SU-DHL-6 (cell line): ENCODE measurements around the gene LPAR5.

ENCODE experiments used
- H2AFZ ChIP-seq: fragments of 200-600 bp; sonication (generic); 2 replicates; pipeline ENCODE4 v1.6.1; 2014; ENCODE audit warnings: low read depth, mild to moderate bottlenecking, moderate library complexity, mixed read lengths, antibody characterized with exemption, low read length; ENCODE audit not compliant: severe bottlenecking
- H3F3A ChIP-seq: fragments of 200-600 bp; shearing (Covaris generic); 2 replicates; pipeline ENCODE4 v1.6.0; 2016; ENCODE audit warnings: antibody characterized with exemption, mild to moderate bottlenecking; ENCODE audit not compliant: insufficient read depth
- H3K27ac ChIP-seq: fragments of 200-600 bp; sonication (generic); 2 replicates; pipeline ENCODE4 v1.5.1; 2016; ENCODE audit warnings: low read depth, mild to moderate bottlenecking, low read length, moderate library complexity, mixed read lengths
- H3K27me3 ChIP-seq: fragments of 200-600 bp; sonication (generic), shearing (Covaris generic); 2 replicates; pipeline ENCODE4 v1.6.0; 2014; ENCODE audit warnings: mild to moderate bottlenecking, low read length
- H3K36me3 ChIP-seq: fragments of 200-600 bp; sonication (generic); 2 replicates; pipeline ENCODE4 v1.6.1; 2014; ENCODE audit warnings: mild to moderate bottlenecking, low read length, mixed read lengths
- H3K4me2 ChIP-seq: fragments of 300-600, 200-600 bp; shearing (Covaris generic), sonication (generic); 2 replicates; pipeline ENCODE4 v1.6.0; 2014; ENCODE audit warnings: low read length, low read depth, mild to moderate bottlenecking; ENCODE audit not compliant: poor library complexity, severe bottlenecking
- H3K4me3 ChIP-seq: fragments of 200-600 bp; sonication (generic); 2 replicates; pipeline ENCODE4 v1.5.1; 2014; ENCODE audit warnings: antibody characterized with exemption, low read length, mild to moderate bottlenecking, mixed read lengths; ENCODE audit not compliant: insufficient read depth, poor library complexity, severe bottlenecking
- H3K79me2 ChIP-seq: fragments of 200-600 bp; sonication (generic); 2 replicates; pipeline ENCODE4 v1.6.1; 2014; ENCODE audit warnings: mild to moderate bottlenecking, low read length, moderate library complexity; ENCODE audit not compliant: insufficient read depth
- H3K9ac ChIP-seq: fragments of 200-600 bp; sonication (generic); 2 replicates; pipeline ENCODE4 v1.7.0; 2014; ENCODE audit warnings: mild to moderate bottlenecking, low read length
- H3K9me2 ChIP-seq: fragments of 200-600 bp; sonication (generic); replicated peaks from 2 replicates; pipeline ENCODE4 v1.6.1; 2014; ENCODE audit warnings: low read length; ENCODE audit not compliant: insufficient read depth
- H3K9me3 ChIP-seq: fragments of 200-600 bp; sonication (generic); 2 replicates; pipeline ENCODE4 v1.6.1; 2014; ENCODE audit warnings: low read length, mixed read lengths; ENCODE audit not compliant: insufficient read depth
- H4K20me1 ChIP-seq: fragments of 200-600 bp; sonication (generic); 2 replicates; pipeline ENCODE4 v1.6.1; 2014; ENCODE audit warnings: low read depth, mild to moderate bottlenecking, antibody characterized with exemption, low read length, moderate library complexity, mixed read lengths
- EZH2phosphoT487 ChIP-seq: fragments of 200-600 bp; sonication (generic), shearing (Covaris generic); conservative IDR thresholded peaks from 2 replicates; pipeline ENCODE4 v1.6.1; 2018; ENCODE audit warnings: mild to moderate bottlenecking, antibody characterized with exemption, low read length, moderate library complexity, mixed read lengths
- TF ChIP-seq, protein P1 (sequence below): fragments of 200-600 bp; sonication (generic); IDR thresholded peaks from one replicate; pipeline ENCODE4 v1.5.1; 2017; ENCODE audit warnings: antibody characterized with exemption, mild to moderate bottlenecking, low read length, moderate library complexity; ENCODE audit not compliant: insufficient read depth, poor library complexity, severe bottlenecking

The LPAR5 gene

DNA sequence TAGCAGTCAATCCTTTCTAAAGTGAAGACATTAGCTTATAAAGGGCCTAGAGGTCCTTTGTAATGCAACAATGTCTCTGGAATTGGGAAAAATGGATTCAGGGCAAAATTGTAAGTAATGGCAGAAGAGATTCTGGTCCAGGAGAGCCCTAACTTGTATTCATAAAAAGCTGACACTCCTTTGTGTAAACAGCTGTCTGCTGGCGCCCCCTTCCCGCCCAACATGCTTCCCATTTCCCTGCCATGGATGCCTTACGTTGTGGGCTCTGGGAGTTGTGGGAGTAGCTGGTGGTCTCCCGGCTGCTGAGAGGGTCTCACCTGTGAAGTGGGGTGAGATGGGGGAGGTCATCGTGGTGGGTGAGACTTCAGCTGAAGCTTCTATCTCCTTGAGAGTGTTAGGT is 9.1 kb upstream of the LPAR5 start:
- H3K27ac ChIP-seq, result no peak overlapping the region
- no peaks in the 10 kb centered on the region for H3K9me2 ChIP-seq
- no peaks in the 10 kb centered on the region for H3K9me3 ChIP-seq
- peaks cover 3% of the 10 kb centered on the region; the same call in 1 of the 2 replicates for H3F3A ChIP-seq
- H2AFZ ChIP-seq, result peak overlapping the region; percentile 80
- H3K36me3 ChIP-seq, result no peaks in the 10 kb centered on the region
- H3K4me2 ChIP-seq, result no peak overlapping the region
- no peaks in the 10 kb centered on the region for H4K20me1 ChIP-seq
- H3K27me3 ChIP-seq, result no peaks in the 10 kb centered on the region
- no peak overlapping the region for H3K4me3 ChIP-seq
- 0 out of 2 replicates have a peak overlapping the region, but pooled peaks have one; percentile 36 for H3K9ac ChIP-seq
- TF ChIP-seq, protein P1, sequence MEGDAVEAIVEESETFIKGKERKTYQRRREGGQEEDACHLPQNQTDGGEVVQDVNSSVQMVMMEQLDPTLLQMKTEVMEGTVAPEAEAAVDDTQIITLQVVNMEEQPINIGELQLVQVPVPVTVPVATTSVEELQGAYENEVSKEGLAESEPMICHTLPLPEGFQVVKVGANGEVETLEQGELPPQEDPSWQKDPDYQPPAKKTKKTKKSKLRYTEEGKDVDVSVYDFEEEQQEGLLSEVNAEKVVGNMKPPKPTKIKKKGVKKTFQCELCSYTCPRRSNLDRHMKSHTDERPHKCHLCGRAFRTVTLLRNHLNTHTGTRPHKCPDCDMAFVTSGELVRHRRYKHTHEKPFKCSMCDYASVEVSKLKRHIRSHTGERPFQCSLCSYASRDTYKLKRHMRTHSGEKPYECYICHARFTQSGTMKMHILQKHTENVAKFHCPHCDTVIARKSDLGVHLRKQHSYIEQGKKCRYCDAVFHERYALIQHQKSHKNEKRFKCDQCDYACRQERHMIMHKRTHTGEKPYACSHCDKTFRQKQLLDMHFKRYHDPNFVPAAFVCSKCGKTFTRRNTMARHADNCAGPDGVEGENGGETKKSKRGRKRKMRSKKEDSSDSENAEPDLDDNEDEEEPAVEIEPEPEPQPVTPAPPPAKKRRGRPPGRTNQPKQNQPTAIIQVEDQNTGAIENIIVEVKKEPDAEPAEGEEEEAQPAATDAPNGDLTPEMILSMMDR, result peak; percentile 27
- TF ChIP-seq EZH2phosphoT487, result no peak
- no peaks in the 10 kb centered on the region for H3K79me2 ChIP-seq

DNA sequence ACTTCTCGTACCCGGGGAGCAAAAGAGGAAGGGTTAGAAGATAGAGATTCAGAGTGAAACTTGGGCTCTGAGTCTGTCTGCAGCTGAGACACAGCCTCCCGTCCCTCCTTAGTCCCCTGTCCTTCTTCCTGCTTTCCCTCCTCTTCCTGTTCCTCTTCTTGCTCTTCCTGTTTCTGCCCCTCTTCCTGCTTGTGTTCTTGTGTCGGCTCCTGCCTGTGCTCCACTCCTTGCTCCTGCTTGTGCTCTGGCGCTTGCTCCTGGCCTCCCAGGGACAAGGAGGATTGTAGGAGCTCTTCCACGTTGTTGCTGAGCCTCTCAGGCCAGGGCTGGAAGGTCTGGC is 8.5 kb upstream of the LPAR5 start:
- H3F3A ChIP-seq, result peaks cover 3% of the 10 kb centered on the region; the same call in 1 of the 2 replicates
- H3K79me2 ChIP-seq, result no peaks in the 10 kb centered on the region
- H3K4me2 ChIP-seq, result peak overlapping the region; percentile 31
- H3K9ac ChIP-seq, result peak overlapping the region; percentile 36
- H3K27ac ChIP-seq, result no peak overlapping the region
- H4K20me1 ChIP-seq, result no peaks in the 10 kb centered on the region
- H2AFZ ChIP-seq, result peak overlapping the region; percentile 80
- no peaks in the 10 kb centered on the region for H3K9me3 ChIP-seq
- H3K9me2 ChIP-seq, result no peaks in the 10 kb centered on the region
- no peaks in the 10 kb centered on the region for H3K36me3 ChIP-seq
- H3K27me3 ChIP-seq, result no peaks in the 10 kb centered on the region
- no peak overlapping the region for H3K4me3 ChIP-seq
- TF ChIP-seq, protein P1, result no peak
- TF ChIP-seq EZH2phosphoT487, result no peak

DNA sequence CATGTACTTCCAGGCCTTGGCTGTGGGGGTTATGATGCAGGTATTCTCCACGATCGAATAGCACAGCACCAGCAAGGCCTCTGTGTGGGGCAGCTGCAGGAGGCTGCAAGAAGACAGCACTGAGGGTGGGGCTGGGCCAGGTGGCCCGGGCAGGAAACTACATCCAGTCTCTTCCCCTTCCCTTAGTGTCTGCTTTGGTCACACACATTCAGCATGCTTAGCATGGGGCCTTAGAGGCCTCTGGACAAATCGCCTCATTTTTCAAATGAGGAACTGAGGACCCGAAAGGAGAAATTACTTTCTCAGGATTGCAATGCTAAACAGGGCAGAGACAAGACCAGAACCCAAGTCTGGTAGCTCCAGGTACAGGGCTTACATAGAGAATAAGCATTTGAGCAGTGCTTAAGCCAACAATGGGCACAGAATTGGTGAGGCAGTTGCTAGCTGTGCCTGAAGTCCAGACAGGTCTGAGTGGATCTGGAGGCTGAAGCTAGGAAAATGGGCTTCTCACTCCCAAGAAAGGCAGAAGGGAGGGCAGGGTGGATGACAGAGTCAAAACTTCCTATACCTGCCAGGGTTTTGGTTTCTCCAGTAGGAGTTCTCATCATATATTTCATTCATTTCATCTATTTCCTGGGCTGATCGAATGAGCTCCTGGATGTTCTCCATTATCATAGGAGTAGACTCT is 8.0 kb upstream of the LPAR5 start:
- Histone ChIP-seq H3K9ac (peak overlapping the region; percentile 36; the same call in 1 of the 2 replicates), H2AFZ (peak overlapping the region; percentile 80), H3K4me2 (peak overlapping the region; percentile 31), H3K27me3 (no peaks in the 10 kb centered on the region), H3K27ac (no peak overlapping the region), H3K79me2 (no peaks in the 10 kb centered on the region), H3K36me3 (no peaks in the 10 kb centered on the region), H3K4me3 (no peak overlapping the region), H3F3A (peaks cover 3% of the 10 kb centered on the region; the same call in 1 of the 2 replicates), H3K9me3 (no peaks in the 10 kb centered on the region), H4K20me1 (no peaks in the 10 kb centered on the region), H3K9me2 (no peaks in the 10 kb centered on the region)
- TF ChIP-seq, protein P1, result no peak
- no peak for TF ChIP-seq EZH2phosphoT487
